HG03135 (cell line): ENCODE results near the gene INPP5A.
A peak's percentile ranks its signal among the peaks of the same experiment; 100 is the strongest.
"Not testable (repeated sequence)": the region's sequence is repeated elsewhere in the genome, so short reads cannot be mapped to it uniquely, and the experiment has no call there.

Experiments
- ATAC-seq: cut with Tn5 transposase; IDR thresholded peaks from one replicate; pipeline ENCODE4 v1.9.1; 2021; ENCODE audit warnings: mild to moderate bottlenecking, moderate library complexity; ENCODE audit not compliant: unreplicated experiment

INPP5A gene

DNA sequence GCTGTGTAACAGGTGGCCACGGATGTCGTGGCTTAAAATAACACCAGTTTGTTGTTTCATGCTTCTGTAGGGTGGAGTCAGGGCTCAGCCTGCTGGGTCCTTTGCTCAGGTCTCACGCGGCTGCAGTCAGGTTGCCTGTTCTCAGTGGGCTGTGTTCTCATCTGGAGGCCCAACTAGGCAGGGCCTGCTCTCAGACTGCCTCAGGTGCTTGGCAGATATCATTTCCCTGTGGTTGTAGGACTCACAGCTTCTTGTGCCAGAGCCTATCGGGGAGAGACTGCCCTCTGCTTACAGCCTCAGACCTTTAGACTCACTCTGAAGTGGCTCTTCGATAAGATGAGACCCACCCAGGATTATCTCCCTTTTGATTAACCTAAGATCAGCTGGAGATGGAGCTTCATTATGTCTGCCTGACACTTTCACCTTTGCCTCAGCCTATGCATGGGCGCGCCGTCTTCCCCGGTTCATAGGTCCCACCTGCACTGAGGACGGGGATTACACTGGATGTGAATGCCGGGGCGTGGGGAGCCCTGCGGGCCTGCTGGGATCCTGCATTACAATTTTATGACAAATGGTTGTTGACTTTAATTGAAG is 55.3 kb downstream of the INPP5A start:
- no peak for ATAC-seq

DNA sequence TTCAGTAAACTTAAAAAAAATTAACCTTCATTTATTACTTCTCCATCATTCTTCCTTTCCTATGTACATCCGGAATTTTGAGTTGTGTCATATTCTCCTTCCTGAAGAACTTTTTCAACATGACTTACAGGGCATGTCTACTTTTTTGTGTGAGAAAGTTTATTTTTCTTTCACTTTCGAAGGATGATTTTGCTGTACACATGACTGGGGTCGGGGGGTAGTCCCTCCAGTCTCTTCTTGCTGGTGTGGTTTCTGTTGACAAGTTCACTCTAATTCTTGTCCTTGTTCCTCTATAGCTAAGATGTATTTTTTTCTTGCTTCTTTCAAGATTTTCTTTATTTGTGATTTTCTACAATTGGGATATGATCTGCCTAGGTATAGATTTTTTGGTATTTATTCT is 55.8 kb downstream of the INPP5A start:
- peak; percentile 70 for ATAC-seq

DNA sequence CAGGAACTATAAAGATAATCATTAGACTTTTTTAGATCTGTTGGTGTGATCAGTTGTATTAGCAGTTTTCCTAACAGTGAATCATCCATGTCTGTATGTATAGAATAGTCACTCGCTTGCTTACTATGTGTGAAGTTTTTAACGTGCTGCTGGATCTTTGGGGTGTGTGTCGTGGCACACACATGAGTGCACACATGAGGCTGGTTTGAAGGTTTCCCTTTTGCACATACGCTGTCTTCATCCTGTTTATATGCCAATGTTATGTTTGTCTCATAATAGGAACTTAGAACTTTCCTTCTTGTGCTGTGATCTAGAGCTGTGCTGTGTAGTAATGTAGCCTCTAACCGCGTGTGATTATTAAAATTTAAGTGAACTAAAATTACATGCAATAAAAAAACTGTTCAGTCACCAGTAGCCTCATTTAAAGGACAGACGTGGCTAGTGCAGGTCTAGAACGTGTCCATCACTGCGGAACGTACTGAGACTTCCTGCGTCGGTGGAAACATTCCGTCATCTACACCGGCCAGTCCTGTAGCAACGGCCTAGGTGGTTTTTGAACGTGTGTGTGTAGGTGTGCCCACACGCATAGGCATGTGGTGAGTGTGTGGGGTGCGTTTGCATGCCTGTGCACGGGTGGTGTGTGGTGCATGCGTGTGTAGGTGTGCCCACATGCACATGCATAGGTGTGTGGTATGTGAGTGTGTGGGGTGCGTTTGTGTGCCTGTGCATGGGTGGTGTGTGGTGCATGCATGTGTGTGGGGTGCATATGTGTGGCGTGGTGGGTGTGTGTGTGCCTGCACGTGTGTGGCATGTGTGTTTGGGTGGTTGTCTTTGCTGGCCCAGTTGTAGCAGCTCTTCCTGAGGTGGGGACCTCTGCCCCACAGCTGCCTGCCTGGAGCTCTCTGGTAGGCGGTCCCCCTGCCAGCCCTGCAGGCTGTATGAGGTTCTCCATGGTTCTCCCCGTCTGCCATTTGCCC is 56.6 kb downstream of the INPP5A start:
- ATAC-seq: peak; percentile 50

DNA sequence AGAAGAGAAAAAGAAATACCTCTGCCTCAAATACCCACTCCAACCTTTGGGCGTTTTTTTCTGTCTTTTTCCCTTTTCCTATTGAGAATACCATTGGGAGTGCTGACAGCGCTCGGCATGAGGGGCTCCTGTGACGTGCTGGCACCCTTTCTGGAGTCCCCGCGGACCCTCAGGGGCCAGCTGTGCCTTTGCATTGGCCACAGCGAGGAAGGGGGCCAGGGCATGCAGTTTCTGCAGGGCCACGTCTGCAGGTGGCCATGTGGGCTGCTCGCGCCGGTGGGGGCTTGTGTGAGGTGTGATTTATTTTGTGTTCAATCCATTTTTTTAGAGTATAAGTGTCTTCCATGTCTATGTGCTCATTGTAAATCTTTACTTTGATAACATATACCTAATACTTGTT is 57.4 kb downstream of the INPP5A start:
- no peak for ATAC-seq

DNA sequence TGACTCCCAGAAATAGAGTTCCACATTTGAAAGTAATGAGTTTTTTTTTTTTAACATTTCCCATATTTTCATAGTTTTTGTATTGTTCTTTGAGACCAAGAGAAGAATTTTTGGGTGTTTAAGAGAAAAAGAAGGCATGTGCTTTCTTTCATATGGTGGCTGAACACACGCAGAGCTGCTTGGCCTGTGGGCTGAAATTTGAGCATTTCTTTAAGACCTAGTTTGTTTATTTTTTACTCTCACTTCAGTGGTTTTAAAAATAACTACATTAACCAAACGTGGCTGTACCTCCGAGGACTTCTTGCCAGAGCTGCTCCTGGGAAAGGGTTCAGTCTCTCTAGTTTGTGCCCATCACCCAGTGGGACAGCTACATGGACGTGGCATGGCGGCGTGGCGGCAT is 58.3 kb downstream of the INPP5A start:
- no peak for ATAC-seq

DNA sequence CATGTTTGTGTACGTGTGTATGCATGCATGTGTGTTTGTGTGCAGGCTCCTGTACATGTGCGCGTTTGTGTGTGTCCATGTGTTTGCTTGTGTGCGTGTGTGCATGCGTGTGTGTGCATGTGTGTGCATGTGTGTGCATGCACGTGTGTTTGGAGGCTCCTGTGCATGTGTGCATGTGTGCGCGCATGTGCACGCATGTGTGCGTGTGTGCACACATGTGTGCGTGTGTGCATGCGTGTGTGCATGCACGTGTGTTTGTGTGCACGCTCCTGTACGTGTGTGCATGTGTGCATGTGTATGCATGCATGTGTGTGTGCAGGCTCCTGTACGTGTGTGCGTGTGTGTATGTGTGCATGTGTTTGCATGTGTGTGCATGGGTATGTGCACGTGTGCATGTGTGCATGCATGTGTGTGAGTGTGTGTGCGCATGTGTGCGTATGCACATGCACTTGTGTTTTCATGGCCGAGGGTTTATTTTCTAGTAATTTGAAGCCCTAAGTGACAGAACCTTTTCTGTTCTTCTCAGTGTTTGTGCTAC is 59.2 kb downstream of the INPP5A start:
- no peak for ATAC-seq

DNA sequence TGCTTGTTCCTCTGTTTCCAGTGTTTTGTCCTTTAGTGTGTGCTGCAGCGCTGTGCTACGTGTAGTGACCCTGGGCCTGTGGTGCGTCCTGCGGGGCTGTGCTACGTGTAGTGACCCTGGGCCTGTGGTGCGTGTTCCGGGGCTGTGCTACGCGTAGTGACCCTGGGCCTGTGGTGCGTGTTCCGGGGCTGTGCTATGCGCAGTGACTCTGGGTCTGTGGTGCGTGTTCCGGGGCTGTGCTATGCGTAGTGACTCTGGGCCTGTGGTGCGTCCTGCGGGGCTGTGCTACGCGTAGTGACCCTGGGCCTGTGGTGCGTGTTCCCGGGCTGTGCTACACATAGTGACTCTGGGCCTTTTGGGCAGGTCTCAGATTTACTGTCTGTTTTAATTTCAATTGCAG is 60.1 kb downstream of the INPP5A start:
- ATAC-seq: no peak

DNA sequence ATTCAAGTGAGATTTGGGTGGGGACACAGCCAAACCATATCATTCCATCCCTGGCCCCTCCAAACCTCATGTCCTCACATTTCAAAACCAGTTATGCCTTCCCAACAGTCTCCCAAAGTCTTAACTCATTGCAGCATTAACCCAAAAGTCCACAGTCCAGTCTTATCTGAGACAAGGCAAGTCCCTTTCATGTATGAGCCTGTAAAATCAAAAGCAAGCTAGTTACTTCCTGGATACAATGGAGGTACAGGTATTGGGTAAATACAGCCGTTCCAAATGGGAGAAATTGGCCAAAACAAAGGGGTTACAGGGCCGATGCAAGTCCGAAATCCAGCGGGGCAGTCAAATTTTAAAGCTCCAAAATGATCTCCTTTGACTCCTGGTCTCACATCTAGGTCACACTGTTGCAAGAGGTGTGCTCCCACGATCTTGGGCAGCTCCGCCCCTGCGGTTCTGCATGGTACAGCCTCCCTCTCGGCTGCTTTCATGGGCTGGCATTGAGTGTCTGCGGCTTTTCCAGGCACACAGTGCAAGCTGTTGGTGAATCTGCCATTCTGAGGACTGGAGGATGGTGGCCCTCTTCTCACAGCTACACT is 61.5 kb downstream of the INPP5A start:
- ATAC-seq: not testable (repeated sequence)

DNA sequence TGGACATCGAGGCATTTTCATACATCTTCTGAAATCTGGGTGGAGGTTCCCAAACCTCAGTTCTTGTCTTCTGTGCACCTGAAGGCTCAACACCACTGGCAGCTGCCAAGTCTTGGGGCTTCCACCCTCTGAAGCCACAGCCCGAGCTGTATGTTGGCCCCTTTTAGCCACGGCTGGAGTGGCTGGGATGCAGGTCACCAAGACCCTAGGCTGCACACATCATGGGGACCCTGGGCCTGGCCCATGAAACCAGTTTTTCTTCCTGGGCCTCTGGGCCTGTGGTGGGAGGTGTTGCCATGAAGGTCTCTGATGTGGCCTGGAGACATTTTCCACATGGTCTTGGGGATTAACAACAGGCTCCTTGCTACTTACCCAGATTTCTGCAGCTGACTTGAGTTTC is 62.1 kb downstream of the INPP5A start:
- no peak for ATAC-seq

DNA sequence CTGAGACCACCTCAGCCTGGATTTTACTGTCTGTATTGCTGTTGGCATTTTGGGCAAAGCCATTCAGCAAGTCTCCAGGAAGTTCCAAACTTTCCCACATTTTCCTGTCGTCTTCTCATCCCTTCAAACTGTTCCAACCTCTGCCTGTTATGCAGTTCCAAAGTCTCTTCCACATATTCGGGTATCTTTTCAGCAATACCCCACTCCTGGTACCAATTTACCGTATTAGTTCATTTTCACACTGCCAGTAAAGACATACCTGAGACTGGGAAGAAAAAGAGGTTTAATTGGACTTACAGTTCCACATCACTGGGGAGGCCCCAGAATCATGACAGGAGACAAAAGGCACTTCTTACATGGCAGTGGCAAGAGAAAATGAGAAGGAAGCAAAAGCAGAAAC is 62.8 kb downstream of the INPP5A start:
- no peak for ATAC-seq

DNA sequence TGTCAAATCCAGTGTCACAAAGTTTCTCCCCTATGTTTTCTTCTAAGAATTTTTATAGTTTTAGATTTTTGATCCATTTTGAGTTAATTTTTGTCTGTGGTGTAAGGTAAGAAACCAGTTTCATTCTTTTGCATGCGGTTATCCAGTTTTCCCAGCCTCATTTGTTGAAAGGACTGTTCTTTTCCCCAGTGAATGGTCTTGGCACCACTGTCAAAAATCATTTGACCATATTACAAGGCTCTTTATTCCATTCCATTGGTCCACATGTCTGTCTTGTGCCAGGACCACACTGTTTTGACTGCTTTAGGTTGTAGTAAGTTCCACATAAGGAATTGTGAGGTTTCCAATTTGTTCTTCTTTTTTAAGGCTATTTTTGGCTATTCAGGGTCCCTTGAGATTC is 64.0 kb downstream of the INPP5A start:
- ATAC-seq: no peak

DNA sequence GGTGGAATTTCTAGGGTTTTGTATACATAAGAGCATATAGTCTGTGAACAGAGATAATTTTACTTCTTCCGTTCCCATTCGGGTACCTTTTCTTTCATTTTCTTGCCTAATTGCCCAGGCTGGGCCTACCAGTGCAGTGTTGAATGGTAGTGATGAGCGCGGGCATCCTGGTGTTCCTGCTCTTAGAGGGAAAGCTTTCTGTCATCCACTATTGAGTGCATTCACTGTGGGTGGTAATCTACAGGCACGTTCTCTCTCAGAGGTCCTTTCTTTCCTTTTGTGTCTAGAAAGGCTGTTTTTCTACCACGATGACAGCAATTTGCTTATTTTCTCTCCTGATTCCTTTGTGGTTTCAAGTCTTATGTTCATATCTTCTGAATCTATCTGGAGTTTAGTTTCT is 65.0 kb downstream of the INPP5A start:
- no peak for ATAC-seq

DNA sequence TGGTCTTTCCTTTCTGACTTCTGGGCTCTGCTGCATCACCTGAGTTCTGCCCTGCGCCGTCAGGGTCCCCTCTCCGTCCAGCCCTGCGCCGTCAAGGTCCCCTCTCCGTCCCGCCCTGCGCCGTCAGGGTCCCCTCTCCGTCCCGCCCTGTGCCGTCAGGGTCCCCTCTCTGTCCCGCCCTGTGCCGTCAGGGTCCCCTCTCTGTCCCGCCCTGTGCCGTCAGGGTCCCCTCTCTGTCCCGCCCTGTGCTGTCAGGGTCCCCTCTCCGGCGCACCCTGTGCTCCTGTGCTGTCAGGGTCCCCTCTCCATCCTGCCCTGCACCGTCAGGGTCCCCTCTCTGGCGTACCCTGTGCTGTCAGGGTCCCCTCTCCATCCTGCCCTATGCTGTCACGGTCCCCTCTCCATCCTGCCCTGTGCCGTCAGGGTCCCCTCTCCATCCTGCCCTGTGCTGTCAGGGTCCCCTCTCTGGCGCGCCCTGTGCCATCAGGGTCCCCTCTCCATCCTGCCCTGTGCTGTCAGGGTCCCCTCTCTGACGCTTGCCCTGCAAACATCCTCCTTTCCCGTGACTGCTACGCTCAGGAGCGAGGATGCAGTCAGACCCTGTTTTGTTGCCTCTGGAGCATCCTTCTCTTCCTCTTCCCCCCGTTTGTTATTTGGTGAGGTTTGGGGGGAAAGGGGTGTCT is 66.4 kb downstream of the INPP5A start:
- no peak for ATAC-seq

DNA sequence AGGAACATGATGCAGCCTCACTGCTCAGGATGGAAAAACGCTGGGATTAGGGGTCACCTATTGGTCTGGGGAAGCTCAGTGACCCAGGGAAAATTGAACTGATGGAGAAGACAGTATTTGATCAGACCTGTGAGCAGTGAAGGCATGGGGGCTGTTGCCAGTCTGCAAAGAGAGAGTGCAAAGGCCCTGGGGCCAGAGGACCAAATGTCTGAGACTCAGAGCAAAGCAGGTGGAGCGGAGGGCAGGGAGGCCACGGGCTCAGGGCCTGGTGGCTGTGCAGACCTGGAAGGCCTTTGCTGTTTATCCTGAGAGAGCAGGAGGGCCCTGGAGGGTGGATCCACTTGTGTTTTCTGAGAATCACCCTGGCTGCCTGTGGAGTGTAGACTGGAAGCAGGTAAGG is 67.1 kb downstream of the INPP5A start:
- ATAC-seq: no peak

DNA sequence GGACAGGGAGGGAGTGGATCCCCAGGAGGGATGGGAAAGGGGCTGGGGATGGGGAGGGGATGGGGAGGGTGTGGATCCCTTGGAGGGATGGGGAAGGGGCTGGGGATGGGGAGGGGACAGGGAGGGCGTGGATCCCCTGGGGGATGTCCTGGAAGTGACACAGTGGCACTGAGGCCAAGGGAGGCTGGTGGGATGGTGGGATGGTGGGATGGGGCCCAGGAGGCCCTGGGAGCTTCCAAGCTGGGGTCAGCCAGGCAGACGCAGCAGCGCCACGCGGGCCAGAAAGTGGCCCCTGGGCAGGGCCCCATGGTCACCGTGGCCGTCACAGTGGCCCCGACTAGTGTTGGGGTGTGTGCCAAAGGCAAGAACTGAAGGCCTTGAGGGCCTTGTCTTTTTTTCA is 67.8 kb downstream of the INPP5A start:
- no peak for ATAC-seq

DNA sequence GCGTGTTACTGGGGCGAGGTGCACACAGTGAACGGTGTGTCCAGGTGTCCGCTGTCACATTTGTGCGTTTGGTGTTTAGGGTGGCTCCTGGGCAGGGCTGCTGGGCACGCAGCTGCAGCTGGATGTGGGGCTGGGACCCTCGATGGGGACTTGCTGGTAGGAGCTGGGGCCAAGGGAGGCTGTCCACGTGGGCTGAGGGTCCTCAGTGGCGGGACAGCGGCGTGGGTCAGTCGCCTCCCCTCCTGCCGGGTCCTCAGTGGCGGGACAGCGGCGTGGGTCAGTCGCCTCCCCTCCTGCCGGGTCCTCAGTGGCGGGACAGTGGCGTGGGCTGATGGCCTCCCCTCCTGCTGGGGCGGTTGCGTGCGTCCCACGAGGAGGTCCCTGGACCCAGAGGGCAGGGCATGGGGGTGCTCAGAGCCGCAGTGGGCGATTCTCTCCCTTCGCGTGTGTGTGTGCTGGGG is 68.5 kb downstream of the INPP5A start:
- ATAC-seq: no peak

DNA sequence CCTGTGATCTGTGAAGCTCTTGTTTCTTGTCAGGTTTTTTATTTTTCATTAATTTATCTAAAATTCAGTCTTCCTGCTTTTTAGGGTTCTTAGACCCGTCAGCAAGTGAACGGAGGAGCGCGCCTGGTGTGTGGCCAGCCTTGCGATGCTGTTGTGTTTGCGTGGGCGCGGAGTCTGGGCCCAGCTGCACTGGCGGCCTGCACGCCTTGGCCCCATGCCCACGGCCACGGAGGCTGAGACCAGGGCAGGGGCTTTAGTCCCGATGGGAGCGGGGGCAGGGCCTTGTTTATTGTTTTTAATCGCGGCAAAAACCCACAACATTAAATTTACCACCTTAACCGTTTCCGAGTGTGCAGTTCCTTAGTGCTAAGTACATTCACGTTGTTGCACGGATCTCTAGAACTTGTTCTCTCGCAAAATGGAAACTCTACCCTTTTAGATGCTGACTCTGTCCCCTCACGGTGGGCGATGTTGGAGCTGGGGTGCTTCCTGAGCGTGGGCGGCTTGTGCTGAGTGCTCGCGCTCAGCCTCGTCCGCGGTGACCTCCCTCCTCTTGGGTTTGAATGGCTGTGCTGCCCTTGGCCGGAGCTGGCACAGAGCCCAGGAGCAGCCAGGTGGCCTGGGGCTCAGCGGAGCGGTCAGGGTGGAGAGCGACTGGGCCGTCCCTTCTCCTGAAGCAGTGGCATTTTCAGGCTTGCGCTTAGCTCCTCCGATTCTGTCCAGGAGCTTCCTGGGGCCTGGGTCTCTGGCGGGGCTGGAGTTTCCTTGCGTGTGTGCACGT is 69.1 kb downstream of the INPP5A start:
- ATAC-seq: no peak

DNA sequence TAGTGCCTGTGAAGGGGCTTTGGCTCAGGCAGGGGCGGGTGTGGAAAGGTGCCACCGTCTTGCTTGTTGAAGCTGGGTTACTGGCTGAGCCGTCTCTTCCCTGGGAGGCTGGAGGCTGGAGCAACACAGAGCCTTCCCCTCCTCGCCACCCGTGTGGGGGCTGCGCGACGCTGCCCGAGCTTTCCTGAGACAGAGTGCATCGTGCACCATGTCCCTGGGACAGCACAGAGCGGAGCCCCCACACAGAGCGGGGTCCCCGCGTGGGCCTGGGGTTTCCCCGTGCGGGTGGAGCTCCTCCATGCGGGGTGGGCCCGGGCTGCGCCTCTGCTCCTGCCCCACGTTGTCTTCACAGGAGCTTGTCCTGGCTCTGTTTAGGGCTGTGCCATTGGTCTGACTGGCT is 69.9 kb downstream of the INPP5A start:
- ATAC-seq: no peak

DNA sequence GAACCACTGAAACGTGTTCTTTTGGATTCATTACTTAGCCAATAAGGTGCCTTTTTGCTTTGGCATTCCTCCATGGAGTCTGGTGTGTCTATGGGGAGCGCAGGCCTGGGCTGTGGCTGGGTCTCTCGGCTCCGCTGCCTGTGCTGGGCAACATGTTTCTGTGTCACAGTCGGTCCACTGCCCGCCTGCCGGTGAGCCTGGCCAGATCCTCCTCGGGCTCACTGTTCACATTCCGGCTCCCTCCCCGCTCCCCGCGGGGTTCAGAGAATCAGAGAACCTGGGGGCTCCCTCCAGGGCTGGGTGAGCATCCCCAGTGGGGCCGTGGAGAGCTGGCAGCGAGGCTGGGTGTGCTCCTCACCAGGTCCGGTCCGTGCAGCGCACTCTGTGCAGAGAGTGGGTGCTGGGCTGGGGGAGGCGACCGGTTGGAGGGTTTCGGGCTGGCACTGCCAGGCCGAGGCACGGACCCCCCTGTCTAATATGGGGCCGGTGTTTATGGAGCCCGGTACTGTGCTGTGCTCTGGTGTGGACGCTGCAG is 70.4 kb downstream of the INPP5A start:
- no peak for ATAC-seq
